Smooth muscle cell (in vitro differentiated cells): ENCODE results near the gene TMC8. TPM values are rescaled to one million over a fixed set of nuclear protein-coding genes. Genes with fewer than 3 reads are reported as not detected.

Source experiments
- DNase-seq: peaks from one replicate; lab custom pipeline; 2025; ENCODE audit not compliant: unreplicated experiment; lab: John Stamatoyannopoulos, UW
- H2AFZ ChIP-seq: fragments of 200-600 bp; sonication (generic); 2 replicates; pipeline ENCODE4 v1.6.0; 2016; ENCODE audit warnings: antibody characterized with exemption, low read depth, mild to moderate bottlenecking
- H3F3A ChIP-seq: fragments of 200-600 bp; sonication (generic); 2 replicates; pipeline ENCODE4 v1.6.0; 2017; ENCODE audit warnings: antibody characterized with exemption, low read depth
- H3K27ac ChIP-seq: fragments of 200-600 bp; sonication (generic); 2 replicates; pipeline ENCODE4 v1.5.1; 2016; ENCODE audit warnings: low read depth, mild to moderate bottlenecking
- H3K27me3 ChIP-seq: fragments of 200-600 bp; sonication (generic); 2 replicates; pipeline ENCODE4 v1.6.1; 2016; ENCODE audit warnings: low read depth, mild to moderate bottlenecking
- H3K36me3 ChIP-seq: fragments of 200-600 bp; sonication (generic); 2 replicates; pipeline ENCODE4 v1.5.1; 2016; ENCODE audit warnings: low read depth
- H3K4me1 ChIP-seq: fragments of 200-600 bp; sonication (generic); 2 replicates; pipeline ENCODE4 v1.5.1; 2016; ENCODE audit warnings: low read depth
- H3K4me2 ChIP-seq: fragments of 200-600 bp; sonication (generic); 2 replicates; pipeline ENCODE4 v1.6.0; 2016; ENCODE audit warnings: mild to moderate bottlenecking
- H3K4me3 ChIP-seq: fragments of 200-600 bp; sonication (generic); 2 replicates; pipeline ENCODE4 v1.5.1; 2016; ENCODE audit warnings: mild to moderate bottlenecking
- H3K79me2 ChIP-seq: fragments of 200-600 bp; sonication (generic); 2 replicates; pipeline ENCODE4 v1.6.0; 2016; ENCODE audit warnings: low read depth, mild to moderate bottlenecking
- H3K9ac ChIP-seq: fragments of 200-600 bp; sonication (generic); 2 replicates; pipeline ENCODE4 v1.6.0; 2016; ENCODE audit warnings: low read depth
- H3K9me3 ChIP-seq: fragments of 200-600 bp; sonication (generic); replicated peaks from 2 replicates; pipeline ENCODE4 v1.5.1; 2016; ENCODE audit warnings: low read depth
- H4K20me1 ChIP-seq: fragments of 200-600 bp; sonication (generic); 2 replicates; pipeline ENCODE4 v1.6.0; 2016; ENCODE audit warnings: low read depth
- CTCF ChIP-seq: fragments of 200-600 bp; sonication (generic); IDR thresholded peaks from 2 replicates; pipeline ENCODE4 v1.5.1; 2017; ENCODE audit warnings: borderline replicate concordance, mild to moderate bottlenecking, antibody characterized with exemption; ENCODE audit not compliant: insufficient read depth, poor library complexity, severe bottlenecking
- WGBS: methylation state at CpG from one replicate; pipeline ENCODE4 v1.1.7; 2016; ENCODE audit warnings: low lambda C conversion rate; 5-methylcytosine and 5-hydroxymethylcytosine counted together
- polyA plus RNA-seq: library from polyadenylated mRNA; unstranded; fragments of >200 nt; fragmentation: Nextera tagmentation; extraction: Ambion mirVana; gene quantifications from 2 replicates; pipeline ENCODE4 v1.2.1, GENCODE V29; 2016
- total RNA-seq: library from RNA; depleted of rRNA; stranded (reverse); fragments of >200 nt; gene quantifications from 2 replicates; pipeline ENCODE4 v1.2.3, GENCODE V29; 2014

Gene TMC8
- total and polyA plus RNA-seq, 2 experiments from 2014 or later, result 0.27 to 0.38 TPM

GRCh38 chr17:78117027-78117981 is 13.3 kb upstream of the TMC8 start:
- Histone ChIP-seq H3K9ac (no peak overlapping the region), H4K20me1 (no peaks in the 10 kb centered on the region), H3K9me3 (no peaks in the 10 kb centered on the region), H3K27me3 (no peaks in the 10 kb centered on the region), H2AFZ (no peak overlapping the region), H3K4me2 (no peak overlapping the region), H3F3A (no peaks in the 10 kb centered on the region), H3K79me2 (no peaks in the 10 kb centered on the region), H3K4me1 (no peaks in the 10 kb centered on the region), H3K4me3 (no peak overlapping the region), H3K36me3 (no peaks in the 10 kb centered on the region), H3K27ac (no peak overlapping the region)
- no peak for DNase-seq
- 94% methylated on average over 37 of the region's 41 CpGs for WGBS
- TF ChIP-seq CTCF, result peak; percentile 17

- H3K27ac ChIP-seq, result no peak overlapping the region
- no peak overlapping the region for H3K9ac ChIP-seq
- H3K4me2 ChIP-seq, result no peak overlapping the region
- no peaks in the 10 kb centered on the region for H3F3A ChIP-seq
- no peaks in the 10 kb centered on the region for H4K20me1 ChIP-seq
- no peak overlapping the region for H3K4me3 ChIP-seq
- H2AFZ ChIP-seq, result no peak overlapping the region
- H3K36me3 ChIP-seq, result no peaks in the 10 kb centered on the region
- no peak for DNase-seq
- no peak for TF ChIP-seq CTCF
- no peaks in the 10 kb centered on the region for H3K4me1 ChIP-seq
- H3K79me2 ChIP-seq, result no peaks in the 10 kb centered on the region
- no peaks in the 10 kb centered on the region for H3K9me3 ChIP-seq
- H3K27me3 ChIP-seq, result no peaks in the 10 kb centered on the region
- 97% methylated on average over 14 of the region's 14 CpGs for WGBS
These were observed 11.8 kb upstream of the TMC8 start for GRCh38 chr17:78118801-78119241.

- WGBS, result 97% methylated on average over 13 of the region's 13 CpGs
- Histone ChIP-seq H3K36me3 (no peaks in the 10 kb centered on the region), H3K79me2 (no peaks in the 10 kb centered on the region), H2AFZ (no peak overlapping the region), H3K27ac (no peak overlapping the region), H3K4me2 (no peak overlapping the region), H3K4me1 (no peaks in the 10 kb centered on the region), H3K9ac (no peak overlapping the region), H3K4me3 (no peak overlapping the region), H3K27me3 (no peaks in the 10 kb centered on the region), H4K20me1 (no peaks in the 10 kb centered on the region), H3K9me3 (no peaks in the 10 kb centered on the region), H3F3A (no peaks in the 10 kb centered on the region)
- no peak for TF ChIP-seq CTCF
- no peak for DNase-seq
These were observed 10.0 kb upstream of the TMC8 start for GRCh38 chr17:78120537-78120936.
